Heart left ventricle (tissue), 16 donors: ENCODE results near the gene SIX1. TPM values are rescaled to one million over a fixed set of nuclear protein-coding genes. Genes with fewer than 3 reads are reported as not detected.

ENCODE experiments used
- ATAC-seq, 4 donors: fragments of 200-7000 bp; cut with Tn5 transposase; one replicate each; pipeline ENCODE4 v1.9.1; 2020 to 2022; ENCODE audit warnings: moderate library complexity in 4 of 4, mild to moderate bottlenecking in 3 of 4, moderate number of reproducible peaks in 1 of 4
- DNase-seq, 5 donors: peaks; one replicate each; pipeline ENCODE4 v3.0.0-alpha.2; 2020
- H3K27ac ChIP-seq, 12 donors: fragments of 200-600 bp; sonication (generic) in 4 of 12; one replicate each; pipeline versions ENCODE4 v1.5.0 to v1.8.0; 2016 to 2022; ENCODE audit warnings: mild to moderate bottlenecking in 2 of 12
- H3K27me3 ChIP-seq, 9 donors: fragments of 200-600 bp; sonication (generic) in 2 of 9; one replicate each; pipeline versions ENCODE4 v1.5.1 to v1.8.0; 2016 to 2022; ENCODE audit warnings: mild to moderate bottlenecking in 3 of 9
- H3K36me3 ChIP-seq, 9 donors: fragments of 200-600 bp; sonication (generic) in 2 of 9; one replicate each; pipeline versions ENCODE4 v1.5.0 to v1.8.0; 2018 to 2022; ENCODE audit warnings: mild to moderate bottlenecking in 2 of 9
- H3K4me1 ChIP-seq, 12 donors: fragments of 200-600 bp; sonication (generic) in 4 of 12; one replicate each; pipeline versions ENCODE4 v1.5.0 to v1.8.0; 2016 to 2022; ENCODE audit warnings: mild to moderate bottlenecking in 3 of 12
- H3K4me3 ChIP-seq, 12 donors: fragments of 200-600 bp; sonication (generic) in 4 of 12; one replicate each; pipeline versions ENCODE4 v1.5.0 to v1.8.0; 2017 to 2022; ENCODE audit warnings: mild to moderate bottlenecking in 9 of 12, moderate library complexity in 4 of 12
- H3K9me3 ChIP-seq, 12 donors: fragments of 200-600 bp; sonication (generic) in 4 of 12; one replicate each; pipeline versions ENCODE4 v1.5.0 to v1.8.0; 2016 to 2022; ENCODE audit warnings: mild to moderate bottlenecking in 1 of 12
- POLR2A ChIP-seq, 2 donors: fragments of 450-650 bp; IDR thresholded peaks; one replicate each; pipeline ENCODE4 v1.6.1; 2017; ENCODE audit warnings: antibody characterized with exemption in 2 of 2, mild to moderate bottlenecking in 2 of 2, moderate library complexity in 2 of 2
- WGBS, 4 donors: extraction: QIAGEN DNeasy Blood & Tissue Kit in 2 of 4; methylation state at CpG; one replicate each; pipeline versions ENCODE4 v1.1.5 to v1.1.7; 2013 to 2018; 5-methylcytosine and 5-hydroxymethylcytosine counted together
- intact Hi-C, 10 donors: fragments of 100-400 bp; cut with DNase I; formaldehyde crosslinking; loops; one replicate each; pipeline versions ENCODE4 v1.11.1 to v1.14.2; 2022
- polyA plus RNA-seq, 2 donors: library from polyadenylated mRNA; stranded (reverse); fragments of 200-250 nt; gene quantifications; one replicate each; pipeline ENCODE4 v1.2.3, GENCODE V29; 2013
- total RNA-seq, 9 donors: library from RNA; depleted of rRNA in 2 of 9; stranded (reverse); fragments of >200 nt in 2 of 9; fragmentation: NEBNext Ultra II Directional in 3 of 9; extraction: Animal tissue kit (Norgen Biotek cat#: 25700) in 3 of 9; gene quantifications; one replicate each; pipeline versions ENCODE4 v1.1.0 to v1.2.4, GENCODE V29; 2016 to 2023
- TF ChIP-seq, protein P1 (sequence below), 12 donors: fragments of 200-600 bp; sonication (generic) in 4 of 12; IDR thresholded peaks; one replicate each; pipeline versions ENCODE4 v1.5.0 to v1.8.0; 2018 to 2022; ENCODE audit warnings: antibody characterized with exemption in 12 of 12, mild to moderate bottlenecking in 5 of 12
- donor health status: ischemic (EF 13 %, LVEDD 7.1; RV severe dilation, severe dysfunction).
- donor health status: healthy with polysubstance abuse.
- donor health status: DM: no; HTN: yes; CAD: no.
- donor health status: DM: no; HTN: no; CAD: no.
- donor health status: ischemic (EF 25% LVEDD 6.9; RV normal size, moderate dysfunction).
- donor health status: ischemic (EF 25% LVEDD 5.7; RV mildly dilated, moderate dysfunction).
- donor health status: healthy.
- donor health status: DM: yes; HTN: yes; CAD: no.
- donor health status: ischemic (EF 35%, LVEDD 5.7; RV mildly dilated, moderate dysfunction).
- donor health status: nonischemic (EF 11% LVEDD 7.7; RV severe dilation, severe dysfunction).
- donor health status: DM: yes; HTN: yes; CAD: no.
- donor health status: PGD.
- donor health status: ischemic (EF 29% LVEDD 5.4; RV normal size, mild dysfunction).
- donor health status: nonischemic (EF 23%, LVEDD 6.1; RV moderate dilation, normal function).

The SIX1 gene
- total and polyA plus RNA-seq, 11 donors, result 0.19 to 0.27 (median 0.25) TPM; not detected in 8

DNA sequence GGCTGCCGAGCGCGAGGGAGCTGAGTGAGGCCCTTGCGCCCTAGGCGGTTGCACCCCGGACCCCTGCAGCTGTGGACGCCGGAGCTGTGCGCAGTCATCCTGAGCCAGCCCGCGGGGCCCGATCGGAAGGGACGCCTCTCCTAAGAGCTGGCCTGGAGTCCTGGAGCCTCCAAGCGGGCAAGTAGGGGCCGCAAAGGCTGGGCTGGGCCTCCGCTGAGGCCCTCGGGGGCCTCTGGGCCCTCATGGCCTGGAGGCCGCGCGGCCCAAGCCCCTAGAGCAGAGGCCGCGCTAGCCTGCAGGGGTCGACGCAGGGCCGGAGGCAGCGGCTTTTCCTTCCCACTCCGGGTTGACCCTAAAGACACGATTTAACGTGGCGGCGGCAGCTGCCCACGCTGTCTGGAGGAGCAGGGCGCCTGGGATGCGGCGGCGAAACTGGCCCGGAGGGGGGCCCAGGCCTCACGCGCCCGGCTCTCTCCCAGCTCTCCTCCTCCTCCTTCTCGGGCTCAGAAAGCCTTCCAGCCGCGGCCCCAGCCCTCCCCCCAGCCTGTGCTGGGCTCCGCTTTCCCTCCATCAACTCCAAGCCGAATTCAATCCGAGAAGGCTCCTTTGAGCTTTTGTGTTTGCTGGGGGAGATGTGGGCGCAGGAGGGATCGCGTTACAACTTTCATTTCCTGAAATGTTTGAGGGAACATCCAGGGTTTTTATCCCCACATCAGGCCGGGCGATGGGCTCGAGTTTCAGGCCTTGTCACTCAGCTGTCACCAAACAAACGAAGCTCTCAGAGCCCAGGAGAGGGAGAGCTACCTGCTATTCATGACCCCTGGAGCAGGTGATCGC is 11.6 kb downstream of the SIX1 start:
- H3K27me3 ChIP-seq, result peaks cover 51 to 93% (median 74%) of the 10 kb centered on the region in 9 donors
- no peaks in the 10 kb centered on the region for H3K36me3 ChIP-seq
- peak in 2 of 4 donors; percentile 53 to 77 for ATAC-seq
- WGBS, 4 donors, result 3 to 5% (median 3%) methylated on average over 33 to 55 of the region's 55 CpGs
- intact Hi-C loops, result no loop called here
- no peak overlapping the region for H3K27ac ChIP-seq
- peaks cover 0 to 31% (median 12%) of the 10 kb centered on the region in 12 donors for H3K4me1 ChIP-seq
- DNase-seq, result no peak
- H3K4me3 ChIP-seq, result peak overlapping the region; percentile 11 to 53 (median 36)
- no peak for TF ChIP-seq POLR2A (IDR thresholded peaks at IDR 0.05)
- TF ChIP-seq, protein P1, sequence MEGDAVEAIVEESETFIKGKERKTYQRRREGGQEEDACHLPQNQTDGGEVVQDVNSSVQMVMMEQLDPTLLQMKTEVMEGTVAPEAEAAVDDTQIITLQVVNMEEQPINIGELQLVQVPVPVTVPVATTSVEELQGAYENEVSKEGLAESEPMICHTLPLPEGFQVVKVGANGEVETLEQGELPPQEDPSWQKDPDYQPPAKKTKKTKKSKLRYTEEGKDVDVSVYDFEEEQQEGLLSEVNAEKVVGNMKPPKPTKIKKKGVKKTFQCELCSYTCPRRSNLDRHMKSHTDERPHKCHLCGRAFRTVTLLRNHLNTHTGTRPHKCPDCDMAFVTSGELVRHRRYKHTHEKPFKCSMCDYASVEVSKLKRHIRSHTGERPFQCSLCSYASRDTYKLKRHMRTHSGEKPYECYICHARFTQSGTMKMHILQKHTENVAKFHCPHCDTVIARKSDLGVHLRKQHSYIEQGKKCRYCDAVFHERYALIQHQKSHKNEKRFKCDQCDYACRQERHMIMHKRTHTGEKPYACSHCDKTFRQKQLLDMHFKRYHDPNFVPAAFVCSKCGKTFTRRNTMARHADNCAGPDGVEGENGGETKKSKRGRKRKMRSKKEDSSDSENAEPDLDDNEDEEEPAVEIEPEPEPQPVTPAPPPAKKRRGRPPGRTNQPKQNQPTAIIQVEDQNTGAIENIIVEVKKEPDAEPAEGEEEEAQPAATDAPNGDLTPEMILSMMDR (IDR thresholded peaks at IDR 0.05), result peak in 2 of 12 donors; percentile 4 to 15
- no peaks in the 10 kb centered on the region for H3K9me3 ChIP-seq

DNA sequence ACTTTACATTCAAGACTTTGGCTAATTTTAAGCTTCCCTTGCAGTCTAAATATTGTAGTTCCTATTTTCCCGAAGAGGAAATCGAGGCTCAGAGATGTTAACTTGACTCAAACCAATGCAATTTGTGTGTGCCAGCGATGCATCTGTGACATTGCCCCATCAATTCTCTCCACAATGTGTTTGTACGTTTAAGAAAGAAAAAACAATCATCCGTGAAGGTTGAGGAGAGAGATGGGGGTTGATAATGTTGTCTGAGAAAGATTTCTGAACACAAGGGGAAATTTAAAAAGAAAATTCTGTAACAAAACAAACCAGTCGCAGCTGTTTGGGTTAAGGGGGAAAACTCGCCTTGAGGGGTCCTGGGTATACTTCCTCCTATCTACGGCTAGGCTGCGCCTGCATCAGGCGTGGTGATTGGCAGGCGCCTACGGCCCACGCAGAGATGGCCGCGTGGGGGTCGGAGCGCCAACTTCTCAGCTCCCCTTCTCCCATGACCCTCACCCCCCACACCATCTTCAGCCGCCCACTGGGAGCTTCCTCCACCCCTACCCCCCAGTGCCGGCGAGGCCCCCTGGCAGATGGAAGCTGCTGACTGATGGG is 12.3 kb downstream of the SIX1 start:
- Histone ChIP-seq H3K4me3 (peak overlapping the region in 8 of 12 donors; percentile 24 to 53 (median 41)), H3K27me3 (peaks cover 44 to 92% (median 66%) of the 10 kb centered on the region in 9 donors), H3K36me3 (no peaks in the 10 kb centered on the region), H3K27ac (no peak overlapping the region), H3K4me1 (peaks cover 0 to 24% (median 8%) of the 10 kb centered on the region in 12 donors), H3K9me3 (no peaks in the 10 kb centered on the region)
- DNase-seq (no peak), ATAC-seq (no peak)
- TF ChIP-seq POLR2A (IDR thresholded peaks at IDR 0.05), result no peak
- TF ChIP-seq, protein P1 (IDR thresholded peaks at IDR 0.05), result no peak
- WGBS, 4 donors, result 16 to 27% (median 22%) methylated on average over 15 to 20 of the region's 20 CpGs
- intact Hi-C loops, result no loop called here

DNA sequence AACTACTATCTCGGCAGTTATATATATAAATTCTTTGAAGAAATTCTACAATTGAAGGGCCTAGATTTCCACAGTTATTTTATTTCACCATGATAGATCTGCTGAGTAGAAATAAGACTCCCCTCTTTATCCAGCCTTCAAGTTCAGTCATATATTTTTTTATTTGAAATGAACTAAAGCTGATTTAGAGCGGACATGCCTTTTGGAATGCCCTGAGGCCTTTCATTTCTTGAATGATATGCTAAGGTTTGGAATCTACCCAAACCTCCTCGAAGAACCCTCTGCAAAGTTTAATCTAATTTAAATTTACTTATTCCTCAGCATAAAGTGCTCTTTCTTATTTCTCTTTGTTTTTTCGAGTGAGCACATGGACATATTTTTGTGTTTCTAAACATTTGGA is 15.1 kb downstream of the SIX1 start:
- Histone ChIP-seq H3K27me3 (peaks cover 25 to 81% (median 41%) of the 10 kb centered on the region in 9 donors), H3K27ac (no peak overlapping the region), H3K36me3 (no peaks in the 10 kb centered on the region), H3K4me1 (peaks cover 0 to 14% (median 8%) of the 10 kb centered on the region in 12 donors), H3K9me3 (no peaks in the 10 kb centered on the region), H3K4me3 (no peak overlapping the region)
- intact Hi-C loops, result no loop called here
- TF ChIP-seq, protein P1 (IDR thresholded peaks at IDR 0.05), result no peak
- DNase-seq, result no peak
- no peak for ATAC-seq
- WGBS, 4 donors, result 80 to 86% (median 84%) methylated on average over 4 of the region's 4 CpGs

DNA sequence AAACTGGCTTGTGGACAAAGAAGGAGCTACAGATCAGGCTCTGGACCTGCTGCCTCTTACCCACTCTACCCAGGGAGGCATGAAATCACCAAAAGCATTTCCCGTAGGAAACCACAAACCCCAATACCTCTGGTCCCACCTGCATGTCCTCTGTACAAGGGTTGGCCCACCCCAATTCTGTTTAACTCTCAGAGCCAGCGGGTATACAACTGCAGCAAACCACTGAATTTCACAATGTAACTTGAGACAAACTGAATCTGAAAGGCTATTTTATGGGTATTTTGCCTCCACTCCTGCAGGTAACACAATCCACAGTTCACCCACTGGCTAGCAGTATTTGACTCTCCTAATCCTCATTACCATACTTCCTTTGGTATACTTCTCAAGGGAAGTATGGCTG is 16.5 kb downstream of the SIX1 start:
- Histone ChIP-seq H3K4me1 (peaks cover 0 to 8% (median 4%) of the 10 kb centered on the region in 12 donors), H3K27ac (no peak overlapping the region), H3K9me3 (no peaks in the 10 kb centered on the region), H3K36me3 (no peaks in the 10 kb centered on the region), H3K27me3 (peaks cover 11 to 69% (median 27%) of the 10 kb centered on the region in 9 donors), H3K4me3 (no peak overlapping the region)
- DNase-seq (no peak), ATAC-seq (no peak)
- WGBS, 4 donors, result 43 to 50% (median 48%) methylated on average over 2 of the region's 2 CpGs
- TF ChIP-seq, protein P1 (IDR thresholded peaks at IDR 0.05), result no peak
- no peak for TF ChIP-seq POLR2A (IDR thresholded peaks at IDR 0.05)
- intact Hi-C loops, result no loop called here
